GM21515 (cell line): ENCODE data around the gene RS1.

Source experiments
- ATAC-seq: cut with Tn5 transposase; IDR thresholded peaks from one replicate; pipeline ENCODE4 v1.9.1; 2021; ENCODE audit not compliant: unreplicated experiment

Gene RS1

DNA sequence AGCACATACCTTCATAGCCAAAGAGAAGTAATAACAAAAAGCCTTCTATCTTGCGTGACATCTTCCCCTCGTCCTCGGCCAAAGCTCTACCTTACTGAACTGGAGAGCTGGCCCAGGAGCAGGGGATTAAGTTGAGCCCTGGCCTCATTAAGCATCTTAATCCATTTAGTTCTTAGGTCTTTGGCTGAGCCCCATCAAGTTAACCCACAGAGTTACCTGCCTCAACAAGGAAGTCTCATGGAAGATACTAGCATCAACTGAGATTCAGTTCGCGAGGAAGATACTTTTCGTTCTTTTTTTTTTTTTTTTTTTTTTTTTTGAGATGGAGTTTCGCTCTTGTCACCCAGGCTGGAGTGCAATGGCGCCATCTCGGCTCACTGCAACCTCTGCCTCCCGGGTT, at the start of gene RS1:
RS1 (minus strand) TSS at position 101 of the 400 bp plus-strand sequence; CDS start at position 61, 40 bp downstream.
- ATAC-seq: no peak

DNA sequence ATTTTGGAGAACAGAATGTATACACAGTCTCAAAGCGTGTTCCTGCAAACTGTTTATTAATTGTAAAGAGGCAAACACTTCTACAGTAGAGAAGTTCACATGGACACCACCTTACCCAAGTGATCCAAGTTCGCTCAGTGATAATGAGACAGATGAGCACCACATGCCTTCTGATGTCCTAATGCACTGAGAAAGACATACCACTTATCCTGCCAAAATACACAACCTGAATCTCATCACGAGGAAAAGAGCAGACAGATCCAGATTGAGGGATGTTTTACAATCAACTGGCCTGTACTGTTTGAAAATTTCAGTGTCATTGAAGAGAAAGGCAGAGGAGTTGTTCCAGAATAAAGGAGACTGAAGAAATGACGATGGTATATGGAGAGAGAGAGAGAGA, 47.9 kb upstream of the RS1 start:
- no peak for ATAC-seq

DNA sequence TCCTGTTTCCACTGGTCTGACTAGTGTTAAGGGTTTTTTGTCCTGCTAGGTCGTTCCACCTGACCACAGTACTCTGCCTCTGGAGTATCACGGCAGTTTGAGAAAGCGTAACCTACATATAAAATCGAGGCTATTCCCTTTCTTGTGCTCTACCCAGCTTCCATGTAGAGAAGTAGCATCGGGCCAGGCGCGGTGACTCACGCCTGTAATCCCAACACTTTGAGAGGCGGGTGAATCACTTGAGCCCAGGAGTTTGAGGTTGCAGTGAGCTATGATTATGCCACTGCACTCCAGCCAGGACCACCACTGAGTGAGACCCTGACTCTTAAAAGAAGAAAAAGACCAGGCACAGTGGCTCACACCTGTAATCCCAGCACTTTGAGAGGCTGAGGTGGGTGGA, 43.0 kb upstream of the RS1 start:
- no peak for ATAC-seq

DNA sequence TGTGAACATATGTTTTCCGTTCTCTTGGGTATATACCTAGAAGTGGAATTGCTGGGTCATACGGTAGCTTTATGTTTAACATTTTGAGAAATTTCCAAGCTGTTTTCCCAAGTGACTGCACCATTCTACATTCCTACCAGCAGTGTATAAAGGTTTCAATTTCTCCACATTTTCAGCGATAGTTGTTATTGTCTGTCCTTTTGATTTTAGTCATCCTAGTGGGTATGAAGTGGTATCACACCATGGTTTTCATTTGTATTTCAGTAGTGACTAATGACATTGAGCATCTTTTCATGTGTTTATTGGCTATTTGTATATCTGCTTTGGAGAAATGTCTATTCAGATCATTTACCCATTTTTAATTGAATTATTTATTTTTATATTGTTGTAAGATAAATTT, 37.9 kb upstream of the RS1 start:
- no peak for ATAC-seq

DNA sequence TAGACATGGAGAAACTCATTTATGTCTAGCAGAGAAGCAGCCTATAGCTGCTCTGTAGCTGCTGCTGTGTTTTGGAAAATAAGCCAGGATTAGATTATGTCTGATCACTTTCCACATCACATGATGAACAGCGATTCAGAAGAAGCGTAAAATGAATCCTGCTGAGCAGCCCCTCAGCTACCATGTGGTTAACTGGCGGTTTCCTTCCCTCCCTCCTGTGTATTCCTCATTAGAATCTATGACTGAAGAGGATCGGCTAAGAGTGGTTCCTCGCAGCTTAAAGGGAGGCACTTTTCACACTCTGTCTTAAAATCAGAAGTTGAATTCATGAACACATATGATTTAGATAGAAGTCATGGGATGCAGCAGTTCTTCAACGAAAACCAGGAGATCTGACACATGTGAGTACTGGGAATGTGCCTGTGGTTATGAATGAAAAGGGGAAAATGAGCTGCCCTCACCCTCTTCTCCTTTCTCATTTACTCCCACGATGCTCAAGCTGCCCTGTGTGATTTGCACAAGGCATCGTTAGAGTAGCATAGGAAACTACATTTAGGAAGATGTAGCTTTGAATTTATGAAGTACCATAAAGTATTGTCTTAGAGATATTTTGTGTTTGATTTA, 35.6 kb upstream of the RS1 start, which contains the start of gene PPEF1:
PPEF1 (plus strand) TSS at position 220 of the 624 bp plus-strand sequence; CDS start at position 356, 136 bp downstream.
- ATAC-seq: no peak

DNA sequence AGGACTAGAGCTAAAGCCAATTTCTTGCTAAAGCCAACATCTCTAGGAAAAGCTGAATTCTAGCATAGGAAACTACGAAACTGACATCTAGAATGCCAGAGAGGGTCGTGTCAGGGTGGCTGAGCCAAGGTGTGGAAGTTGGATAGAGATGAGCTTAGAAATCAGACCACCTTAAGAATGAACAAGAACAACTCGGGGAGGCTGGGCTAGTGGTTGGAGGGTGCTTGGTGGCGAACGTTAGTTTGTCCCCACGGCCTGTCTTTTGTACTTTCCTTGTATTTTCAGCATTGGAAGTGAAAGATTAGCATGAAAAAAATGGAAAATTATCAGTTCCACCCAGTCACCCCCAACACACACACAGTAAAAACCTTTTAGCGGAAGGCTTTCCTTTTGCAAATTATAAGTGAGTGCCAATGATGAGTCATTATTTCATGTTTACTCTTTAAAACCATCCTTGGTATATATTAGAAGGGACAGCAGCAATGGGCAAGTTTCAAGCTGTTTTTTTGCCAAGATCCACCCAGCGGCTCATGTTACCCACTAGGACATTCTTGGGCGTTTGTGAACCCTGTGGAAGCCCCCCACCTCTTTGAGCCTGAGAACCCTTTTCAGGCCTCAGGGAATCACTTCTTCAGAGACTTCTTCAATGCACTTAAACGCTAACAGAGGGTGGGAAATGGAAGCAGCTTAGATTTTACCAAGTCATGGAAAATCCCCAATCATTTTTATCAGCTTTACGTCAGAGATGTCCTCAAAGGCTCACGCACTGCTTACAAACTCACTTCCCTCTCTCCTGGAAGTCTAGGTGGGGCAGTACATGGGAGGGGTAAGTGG, 30.7 kb upstream of the RS1 start:
- ATAC-seq: no peak

DNA sequence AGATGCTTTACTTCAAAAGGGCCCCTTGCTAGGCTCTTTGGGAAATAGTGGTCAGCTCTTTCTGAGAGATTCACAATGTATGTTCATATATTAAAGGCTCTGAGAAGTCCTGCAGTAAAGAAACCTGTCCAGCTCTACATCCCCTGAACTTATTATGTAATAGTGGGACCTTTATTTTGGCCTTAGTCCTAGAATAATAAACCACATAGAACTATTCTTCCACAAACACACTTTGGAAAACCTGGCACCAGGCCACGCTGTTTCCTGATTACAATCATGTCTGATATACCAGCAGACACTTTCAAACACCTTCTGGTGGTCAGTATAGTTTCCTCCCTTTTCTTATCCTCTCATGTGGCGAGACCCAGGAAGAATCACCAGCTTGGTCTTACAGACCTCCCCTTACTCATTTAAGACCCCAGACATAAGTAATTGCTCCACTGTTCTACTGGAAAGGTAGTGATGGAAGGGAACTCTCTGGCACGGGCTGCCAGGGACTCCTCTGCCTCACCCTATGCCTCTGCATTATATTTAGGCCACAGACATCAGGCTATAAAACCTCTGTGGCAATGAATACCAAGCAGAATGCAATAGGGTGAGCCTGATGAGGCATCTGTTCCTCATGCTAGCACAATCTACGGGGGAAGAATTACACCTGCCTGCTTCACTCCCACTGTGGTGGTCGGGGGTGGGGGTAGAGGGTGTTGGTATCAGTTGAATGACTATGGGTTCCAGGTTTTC, 29.9 kb upstream of the RS1 start:
- no peak for ATAC-seq

DNA sequence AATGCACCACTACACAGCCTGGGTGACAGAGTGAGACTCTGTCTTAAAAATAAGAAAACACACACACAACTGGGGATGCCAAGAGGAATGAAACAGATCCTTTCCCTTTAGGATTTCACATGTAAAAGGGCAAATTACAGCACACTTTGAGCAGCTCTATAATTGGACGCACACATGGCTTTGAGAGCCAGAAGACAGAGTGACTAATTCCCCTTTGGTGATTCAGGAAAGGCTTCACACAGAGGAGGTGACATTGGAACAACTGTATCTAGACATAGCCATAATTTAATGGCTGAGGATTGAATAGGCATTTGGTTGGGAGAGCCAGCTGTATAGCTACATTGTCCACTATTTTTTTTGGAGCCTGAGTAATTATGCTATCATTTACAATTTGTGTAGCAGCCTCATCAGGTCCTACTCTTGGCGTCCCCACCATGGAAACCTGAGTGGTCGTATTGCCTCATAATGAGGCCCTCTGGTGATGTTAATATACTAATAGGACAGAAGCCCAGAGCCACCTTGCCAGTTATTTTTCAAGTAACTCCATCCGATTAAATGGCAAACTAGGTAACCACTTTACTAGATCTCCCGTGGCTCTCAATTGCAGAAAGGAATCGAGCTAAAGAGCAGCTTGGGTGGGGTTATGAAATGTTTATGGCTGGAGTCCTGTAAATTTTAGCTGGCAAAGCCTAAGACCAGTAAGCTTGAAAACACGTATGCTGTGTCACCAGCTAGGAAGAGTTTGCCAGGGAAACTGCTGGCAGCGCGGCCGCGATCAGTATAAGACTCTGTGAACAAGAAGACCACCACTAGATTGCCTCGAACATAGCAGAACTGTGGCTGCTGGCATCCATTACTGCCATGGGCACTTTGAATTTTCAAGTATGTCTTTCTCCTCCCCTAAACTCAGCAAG, 27.1 kb upstream of the RS1 start:
- ATAC-seq: no peak

DNA sequence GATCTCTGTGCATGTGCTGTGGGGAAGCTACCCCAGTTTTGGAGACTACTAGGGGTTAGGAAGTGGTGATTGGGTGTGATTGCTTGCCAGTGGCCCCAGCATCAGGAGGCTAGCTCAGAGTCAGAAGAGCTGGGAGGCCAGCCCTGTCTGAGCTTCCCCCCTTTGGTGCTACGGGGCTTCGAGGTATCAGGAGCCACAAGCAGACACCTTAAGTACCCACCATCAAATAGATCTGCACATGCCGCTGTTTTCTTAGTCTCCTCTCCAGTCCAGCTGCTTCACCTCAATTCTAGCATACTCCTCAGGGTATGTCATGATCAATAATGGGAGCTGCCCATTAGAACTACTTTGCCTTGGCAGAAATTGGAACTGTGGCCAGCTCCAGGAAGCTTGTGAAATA, 24.7 kb upstream of the RS1 start:
- ATAC-seq: no peak

DNA sequence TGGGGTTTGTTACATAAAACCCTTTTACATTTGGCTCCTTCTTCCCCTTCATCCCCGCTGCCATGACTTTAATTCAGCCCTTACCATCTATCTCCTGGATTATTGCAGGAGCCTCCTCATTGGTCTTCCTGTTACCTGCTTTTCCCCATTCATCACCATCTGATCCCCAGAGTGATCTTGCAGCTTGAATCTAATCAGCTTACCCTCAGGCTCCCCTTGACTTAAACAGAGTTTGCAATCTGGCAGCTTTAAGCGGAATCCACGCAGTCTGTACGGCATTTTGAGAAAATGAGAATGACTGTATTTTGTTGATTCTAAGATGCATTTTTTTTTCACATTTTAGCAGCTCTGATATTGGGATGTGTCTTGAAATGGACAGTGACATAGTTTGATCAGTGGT, 20.6 kb upstream of the RS1 start:
- no peak for ATAC-seq

DNA sequence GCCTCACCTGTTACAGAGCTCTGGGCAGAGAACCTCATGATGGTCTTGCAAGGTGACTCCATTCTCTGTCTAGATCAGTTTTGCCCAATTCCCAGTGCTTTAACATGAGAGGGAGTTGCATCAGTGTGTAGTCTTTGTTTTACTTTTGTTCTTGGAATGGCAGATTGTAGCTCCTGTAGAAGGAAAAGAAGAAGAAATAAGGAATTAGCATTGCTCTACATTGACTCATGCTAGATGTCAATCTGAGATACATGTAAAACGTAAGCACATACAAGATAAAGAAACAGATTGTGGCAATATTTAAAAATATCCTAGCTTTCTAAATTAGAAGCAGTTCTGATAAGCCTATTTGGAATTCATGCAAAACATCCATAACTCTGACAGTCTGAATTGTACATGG, 19.5 kb upstream of the RS1 start:
- no peak for ATAC-seq

DNA sequence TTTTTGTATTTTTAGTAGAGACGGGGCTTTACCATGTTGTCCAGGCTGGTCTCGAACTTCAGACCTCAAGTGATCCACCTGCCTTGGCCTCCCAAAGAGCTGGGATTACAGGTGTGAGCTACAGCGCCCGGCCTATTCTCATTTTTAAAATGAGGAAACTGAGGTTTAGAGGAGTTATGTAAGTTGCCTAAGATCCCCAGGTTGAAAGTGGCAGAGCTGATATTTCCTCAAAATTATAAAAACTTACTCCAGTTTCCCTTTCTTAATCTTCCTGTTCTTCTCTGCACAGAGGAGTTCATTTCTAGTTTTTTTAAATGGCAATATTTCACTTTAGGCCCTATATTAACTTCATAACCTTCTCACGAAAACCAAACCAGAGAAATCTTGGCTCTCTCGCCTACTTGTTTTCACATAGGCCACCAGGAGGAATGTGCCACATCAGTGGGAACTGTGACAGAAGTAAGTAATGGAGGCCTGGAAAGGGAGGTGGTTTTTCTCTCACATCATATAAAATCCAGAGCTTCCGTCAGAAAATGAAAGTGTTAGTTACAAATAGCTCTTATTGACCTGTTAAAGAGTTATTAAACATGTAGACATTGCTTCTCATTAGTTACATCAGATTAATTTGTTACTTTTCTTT, 16.1 kb upstream of the RS1 start:
- no peak for ATAC-seq

DNA sequence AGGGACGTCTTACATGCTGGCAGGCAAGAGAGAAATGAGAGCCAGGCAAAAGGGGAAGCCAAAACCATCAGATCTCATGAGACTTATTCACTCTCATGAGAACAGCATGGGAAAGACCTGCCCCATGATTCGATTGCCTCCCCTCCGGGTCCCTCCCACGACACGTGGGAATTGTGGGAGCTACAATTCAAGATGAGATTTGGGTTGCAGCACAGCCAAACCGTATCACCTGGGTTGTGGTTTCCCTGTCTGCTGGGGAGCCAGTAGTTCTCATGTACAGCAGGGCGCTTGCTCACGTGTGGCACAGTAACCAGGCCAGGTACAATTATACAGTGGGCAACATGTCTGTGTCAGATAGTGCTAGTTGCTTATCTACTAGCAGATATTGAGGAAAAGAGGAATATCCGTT, 11.1 kb upstream of the RS1 start:
- ATAC-seq: no peak

DNA sequence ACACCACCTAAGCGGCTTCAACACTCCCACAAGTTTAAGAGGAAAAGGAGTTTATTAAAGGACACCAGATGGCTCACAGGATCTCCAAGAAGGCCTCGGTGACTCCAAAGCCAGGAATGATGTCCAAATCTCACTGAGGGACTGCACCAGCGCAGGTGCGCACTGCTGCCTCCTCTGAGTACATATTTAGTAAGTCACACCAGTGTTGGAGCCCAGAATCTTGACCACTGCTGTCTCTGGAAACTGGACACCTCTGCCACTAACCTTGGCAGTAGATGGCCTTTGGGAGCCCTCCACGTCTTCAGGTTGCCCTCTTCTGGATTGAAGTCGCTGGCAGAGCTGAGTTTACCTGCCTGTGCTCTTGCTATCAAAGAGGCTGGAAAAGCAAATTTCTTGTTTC, 10.1 kb upstream of the RS1 start:
- no peak for ATAC-seq

DNA sequence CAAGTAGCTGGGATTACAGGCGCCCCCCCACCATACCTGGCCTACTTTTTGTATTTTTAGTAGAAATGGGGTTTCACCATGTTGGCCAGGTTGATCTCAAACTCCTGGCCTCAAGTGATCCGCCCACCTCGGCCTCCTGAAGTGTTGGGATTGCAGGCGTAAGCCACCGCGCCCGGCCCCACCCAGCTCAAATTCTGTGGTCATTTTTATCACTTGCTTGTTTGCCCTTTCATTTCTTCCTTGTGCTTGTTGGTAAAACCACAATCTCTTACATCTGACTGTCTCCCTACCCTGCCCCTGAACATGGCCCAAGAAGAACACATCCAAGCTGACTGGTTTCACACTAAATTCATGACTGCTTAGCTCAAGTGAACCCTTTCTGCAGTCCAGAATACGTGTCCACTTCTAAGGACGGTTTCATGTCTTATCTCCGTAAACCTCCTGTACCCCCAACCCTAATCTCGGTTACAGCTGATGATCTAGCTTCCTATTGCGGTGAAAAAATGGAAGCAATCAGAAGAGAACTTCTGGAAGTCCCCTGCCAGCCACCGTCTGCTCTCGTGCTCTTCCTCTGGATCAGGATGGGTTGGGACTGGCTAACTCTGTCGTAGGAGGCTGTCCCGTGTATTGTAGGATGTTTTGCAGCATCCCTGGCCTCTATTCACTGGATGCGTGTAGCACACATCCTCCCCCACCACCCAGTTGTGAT, 5.4 kb upstream of the RS1 start:
- ATAC-seq: no peak

DNA sequence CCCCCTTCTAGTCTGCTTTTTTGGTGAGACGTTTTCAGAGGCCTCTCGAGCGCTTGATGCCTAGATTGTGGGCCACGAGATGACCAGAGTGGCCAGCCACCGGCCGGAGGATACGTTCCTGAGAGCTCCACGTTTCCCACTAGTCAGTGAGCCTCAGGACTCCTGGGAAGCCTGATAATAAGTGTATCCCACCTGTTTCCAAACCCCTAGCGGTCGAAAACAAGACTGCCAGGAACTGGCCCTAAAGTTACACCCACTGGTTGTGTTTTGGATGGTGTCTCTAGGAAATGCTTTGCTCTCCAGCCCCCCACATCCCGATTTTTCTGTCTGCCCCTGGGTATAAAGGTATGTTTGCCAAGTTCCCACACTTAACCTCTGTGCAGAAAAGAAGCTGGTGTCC, 4.6 kb upstream of the RS1 start:
- ATAC-seq: no peak

DNA sequence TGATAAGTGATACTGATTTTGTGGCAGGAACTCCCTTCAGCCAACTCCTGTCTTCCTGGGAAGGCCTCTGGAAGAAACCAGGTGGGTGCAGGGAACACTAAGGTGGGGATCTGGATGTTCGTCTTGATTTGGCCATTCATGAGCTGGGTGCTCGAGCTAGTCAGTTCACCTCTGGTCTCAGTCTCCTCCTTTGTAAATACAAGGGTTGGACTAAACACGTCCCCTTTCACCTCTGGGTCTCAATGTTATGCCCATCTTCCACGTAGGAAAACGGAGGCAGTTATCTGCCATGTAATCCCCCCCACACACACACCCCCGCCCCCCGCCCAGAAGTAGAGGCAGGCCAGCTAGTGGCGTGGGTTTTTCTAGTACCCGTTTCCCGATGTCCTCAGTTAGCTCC, 4.1 kb upstream of the RS1 start:
- ATAC-seq: no peak

DNA sequence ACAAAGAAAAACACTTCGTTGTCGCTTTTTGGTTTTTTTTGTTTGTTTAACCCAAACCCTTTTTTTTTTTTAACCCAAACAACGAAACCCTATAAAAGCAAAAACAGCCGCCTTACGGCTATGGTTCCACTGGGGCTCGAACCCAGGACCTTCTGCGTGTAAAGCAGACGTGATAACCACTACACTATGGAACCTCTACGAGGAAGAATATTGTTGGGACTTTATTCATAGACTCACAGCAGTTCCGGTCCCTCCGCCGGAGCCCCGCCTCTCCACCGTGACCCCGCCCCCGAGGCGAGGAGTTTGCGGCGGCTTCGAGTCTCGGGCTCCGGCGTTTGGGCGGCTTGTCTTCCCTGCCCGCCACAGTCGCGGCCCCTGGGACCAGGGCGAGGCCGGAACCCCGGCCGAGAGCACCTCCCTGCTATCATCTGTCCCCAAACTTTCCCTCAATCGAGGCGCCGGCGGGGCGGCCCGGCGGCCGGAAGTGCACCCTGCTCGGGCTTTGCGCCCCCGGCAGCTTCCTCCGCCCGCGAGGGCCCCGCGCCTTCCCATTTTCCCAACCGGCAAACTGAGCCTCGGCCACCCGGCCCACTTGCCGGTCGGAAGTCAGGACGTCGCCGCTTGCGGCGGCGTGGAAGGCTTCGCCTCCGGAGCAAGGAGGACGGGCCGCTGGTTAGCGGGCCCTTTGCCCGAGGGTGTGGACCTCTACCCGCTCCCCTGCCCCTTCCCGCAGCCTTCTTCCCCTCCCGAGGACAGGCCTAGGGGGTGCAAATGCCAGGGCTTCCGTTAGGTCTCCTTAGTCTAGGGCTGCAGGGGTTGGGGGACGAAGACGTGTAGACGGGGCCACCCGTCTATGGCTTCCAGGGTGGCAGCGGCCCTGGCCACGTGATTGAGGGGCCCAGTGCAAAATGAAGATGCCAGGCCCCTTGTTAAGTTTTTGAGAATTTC, 3.2 kb upstream of the RS1 start:
- peak; percentile 84 for ATAC-seq

DNA sequence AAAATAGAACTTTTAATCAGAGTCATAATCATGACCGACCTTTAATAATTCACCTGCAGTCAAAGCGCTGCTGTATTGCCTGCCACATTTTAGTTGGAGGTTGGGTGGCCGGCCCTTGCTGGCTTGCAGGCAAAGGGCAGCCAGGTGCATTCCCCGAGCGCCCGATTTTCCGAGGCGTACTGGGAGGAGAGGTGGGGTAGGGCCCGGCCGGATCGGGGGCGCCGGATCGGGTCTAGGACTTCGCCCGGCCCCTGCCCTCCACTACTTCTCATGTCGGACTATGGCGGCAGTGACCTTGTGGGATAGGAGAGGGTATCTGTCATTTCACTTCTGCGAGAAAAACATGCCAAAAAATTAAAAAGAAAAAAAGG, 2.5 kb upstream of the RS1 start:
- ATAC-seq: peak; percentile 46
